HepG2 (cell line): ENCODE results near the gene SYNE1. TPM values are rescaled to one million over a fixed set of nuclear protein-coding genes. Genes with fewer than 3 reads are reported as not detected.

Experiments used
- ATAC-seq: fragments of 200-7000 bp; cut with Tn5 transposase; 3 replicates; pipeline ENCODE4 v1.9.1; 2020; ENCODE audit warnings: mild to moderate bottlenecking, moderate library complexity
- BruUV-seq: library from RNA; stranded (reverse); fragments of 400-500 nt; replicated peaks from 2 replicates; lab custom pipeline; 2021; lab: Mats Ljungman, UMichigan
- CTCF ChIA-PET: fragments of 300-600 bp; formaldehyde crosslinking; extraction: SDS; loops from one replicate; lab custom pipeline; 2021; ENCODE audit warnings: low total read pairs, inconsistent platforms, low intra/inter-chr PET ratio; lab: Yijun Ruan, JAX
- POLR2A ChIA-PET: fragments of 350-600 bp; sonication (Branson Sonifier 250); formaldehyde crosslinking; loops from one replicate; lab custom pipeline; 2020; ENCODE audit warnings: antibody characterized with exemption, inconsistent platforms; lab: Yijun Ruan, JAX
- DNase-seq: peaks from one replicate; pipeline ENCODE4 v3.0.0-alpha.2; 2015; ENCODE audit warnings: low spot score
- FAIRE-seq: peaks from 3 replicates; lab custom pipeline; 2011; peaks lifted over from hg19 to GRCh38; lab: Jason Lieb, UNC
- H2AFZ ChIP-seq: one replicate; pipeline ENCODE4 v1.6.1; 2011; ENCODE audit warnings: low read length, inconsistent platforms
- H3K27ac ChIP-seq: fragments of 300-600 bp; 3 replicates; pipeline ENCODE4 v1.8.0; 2011; ENCODE audit warnings: mixed run types, mild to moderate bottlenecking, mixed read lengths, low read length, inconsistent platforms; ENCODE audit not compliant: insufficient read depth; ENCODE audit errors: extremely low read length
- H3K27me3 ChIP-seq, 2 experiments: fragments of 200-600 bp in 1 of 2; 2 replicates in 1 of 2; 3 replicates in 1 of 2; pipeline versions ENCODE4 v1.6.0 to v1.8.0; 2011; ENCODE audit warnings: low read length in 2 of 2, mild to moderate bottlenecking in 2 of 2, moderate library complexity in 2 of 2, inconsistent platforms in 1 of 2; ENCODE audit not compliant: insufficient read depth in 2 of 2, control insufficient read depth in 1 of 2
- H3K36me3 ChIP-seq, 2 experiments: fragments of 200-600 bp in 1 of 2; replicated peaks in 1 of 2; 2 replicates in 1 of 2; 3 replicates in 1 of 2; pipeline versions ENCODE4 v1.5.1 to v1.8.0; 2011; ENCODE audit warnings: low read length in 2 of 2, inconsistent platforms in 1 of 2; ENCODE audit not compliant: insufficient read depth in 2 of 2, control insufficient read depth in 1 of 2
- H3K4me1 ChIP-seq: 2 replicates; pipeline ENCODE4 v1.5.1; 2012; ENCODE audit warnings: low read length, inconsistent platforms; ENCODE audit not compliant: insufficient read depth
- H3K4me2 ChIP-seq: 2 replicates; pipeline ENCODE4 v1.6.0; 2011; ENCODE audit warnings: low read depth, low read length, inconsistent platforms
- H3K4me3 ChIP-seq, 3 experiments: fragments of 200-600 bp in 1 of 3; sonication (generic), shearing (Covaris generic) in 1 of 3; replicated peaks in 1 of 3; 2 replicates each; pipeline ENCODE4 v1.5.1; 2011 to 2016; ENCODE audit warnings: low read length in 3 of 3, inconsistent platforms in 2 of 3, low read depth in 2 of 3, mild to moderate bottlenecking in 2 of 3, control low read depth in 1 of 3, mixed read lengths in 1 of 3; ENCODE audit not compliant: insufficient read depth in 1 of 3
- H3K79me2 ChIP-seq: one replicate; pipeline ENCODE4 v1.6.1; 2011; ENCODE audit warnings: low read length, inconsistent platforms; ENCODE audit not compliant: insufficient read depth
- H3K9ac ChIP-seq: 2 replicates; pipeline ENCODE4 v1.6.0; 2011; ENCODE audit warnings: mild to moderate bottlenecking, low read depth, low read length, inconsistent platforms; ENCODE audit not compliant: insufficient read depth
- H3K9me3 ChIP-seq: 2 replicates; pipeline ENCODE4 v1.5.1; 2012; ENCODE audit warnings: mild to moderate bottlenecking, low read length
- H4K20me1 ChIP-seq: 2 replicates; pipeline ENCODE4 v1.6.0; 2011; ENCODE audit warnings: inconsistent platforms, mild to moderate bottlenecking, low read length, moderate library complexity; ENCODE audit not compliant: insufficient read depth
- ATF1 ChIP-seq: IDR thresholded peaks from 2 replicates; pipeline ENCODE4 v1.6.1; 2016; ENCODE audit warnings: mild to moderate bottlenecking, control low read depth
- FOXC1 ChIP-seq: sonication (generic); formaldehyde crosslinking; IDR thresholded peaks from 2 replicates; pipeline ENCODE4 v1.8.0; 2022; ENCODE audit warnings: mild to moderate bottlenecking, missing genetic modification reagents, borderline replicate concordance
- HNF4G ChIP-seq, 2 experiments: sonication (generic) in 1 of 2; formaldehyde crosslinking in 1 of 2; IDR thresholded peaks; 2 replicates each; pipeline versions ENCODE4 v1.4.0 to v1.6.1; 2011 to 2020; ENCODE audit warnings: borderline replicate concordance in 2 of 2, low read depth in 2 of 2, mild to moderate bottlenecking in 2 of 2, low read length in 1 of 2, missing genetic modification reagents in 1 of 2, moderate library complexity in 1 of 2
- HOXA5 ChIP-seq: sonication (generic); formaldehyde crosslinking; IDR thresholded peaks from 2 replicates; pipeline ENCODE4 v1.4.0; 2020; ENCODE audit warnings: missing genetic modification reagents
- NR1H2 ChIP-seq: sonication (generic); formaldehyde crosslinking; IDR thresholded peaks from 2 replicates; pipeline ENCODE4 v1.8.1; 2022; ENCODE audit warnings: low read depth, missing genetic modification reagents, borderline replicate concordance
- RERE ChIP-seq: IDR thresholded peaks from 2 replicates; pipeline ENCODE4 v1.6.1; 2016; ENCODE audit warnings: low read depth, missing genetic modification reagents, missing compliant biosample characterization
- SRSF4 ChIP-seq: fragments of 200-400 bp; formaldehyde crosslinking; IDR thresholded peaks from one replicate; pipeline ENCODE4 v1.6.1; 2018; ENCODE audit warnings: mild to moderate bottlenecking, low read depth, low read length, moderate library complexity; ENCODE audit not compliant: poor library complexity, severe bottlenecking
- TBX2 ChIP-seq: sonication (generic); formaldehyde crosslinking; IDR thresholded peaks from 2 replicates; pipeline ENCODE4 v1.5.0; 2020; ENCODE audit warnings: missing genetic modification reagents, mild to moderate bottlenecking, borderline replicate concordance
- TFAP4 ChIP-seq: sonication (generic); IDR thresholded peaks from 2 replicates; pipeline ENCODE4 v1.6.1; 2016; ENCODE audit warnings: low read depth, borderline replicate concordance
- THAP11 ChIP-seq: IDR thresholded peaks from 2 replicates; pipeline ENCODE4 v1.6.1; 2016; ENCODE audit warnings: missing biosample characterization, missing genetic modification reagents
- TOE1 ChIP-seq: sonication (generic); formaldehyde crosslinking; IDR thresholded peaks from 2 replicates; pipeline ENCODE4 v1.4.0; 2020; ENCODE audit warnings: mild to moderate bottlenecking, missing genetic modification reagents
- ZNF205 ChIP-seq: IDR thresholded peaks from 2 replicates; pipeline ENCODE4 v1.6.1; 2018; ENCODE audit warnings: missing biosample characterization, missing genetic modification reagents
- ZUFSP ChIP-seq: sonication (generic); formaldehyde crosslinking; IDR thresholded peaks from 2 replicates; pipeline ENCODE4 v1.9.0; 2021; ENCODE audit warnings: missing genetic modification reagents, mild to moderate bottlenecking, borderline replicate concordance
- WGBS: methylation state at CpG from one replicate; pipeline ENCODE4 v1.1.6; 2017; ENCODE audit warnings: low lambda C conversion rate; 5-methylcytosine and 5-hydroxymethylcytosine counted together
- in situ Hi-C: cut with HindIII; loops from 2 replicates; pipeline ENCODE4 v1.10.0; 2017; ENCODE audit warnings: low pct_unique_long_range_greater_than_20kb; ENCODE audit not compliant: extremely low pct_ligation_motif_present
- intact Hi-C: fragments of 100-400 bp; cut with micrococcal nuclease; formaldehyde crosslinking; loops from one replicate; pipeline ENCODE4 v1.10.0; 2022; ENCODE audit not compliant: unreplicated experiment
- polyA plus RNA-seq, 8 experiments: library from polyadenylated mRNA; depleted of rRNA in 3 of 8; stranded (reverse) in 7 of 8; unstranded in 1 of 8; fragments of >200 nt; fragmentation: Illumina TruSeq in 4 of 8; extraction: Trizol in 4 of 8; gene quantifications; 2 replicates each; pipeline versions ENCODE4 v1.2.1 to v1.2.3, GENCODE V29; 2011 to 2016; ENCODE audit warnings: low read depth in 4 of 8, missing spikeins in 1 of 8, mixed read lengths in 1 of 8; ENCODE audit not compliant: insufficient read depth in 1 of 8
- total RNA-seq, 5 experiments: library from RNA; depleted of rRNA; stranded (reverse); fragments of >200 nt; fragmentation: Illumina TruSeq; extraction: Trizol; gene quantifications; 2 replicates each; pipeline ENCODE4 v1.2.3, GENCODE V29; 2016; ENCODE audit warnings: low read depth in 1 of 5

The SYNE1 gene
- total and polyA plus RNA-seq, 2 of the 13 experiments (the other 11 are each of a cell fraction or from before 2014, with no cell fraction given): 5.5 to 15.9 TPM

- TF ChIP-seq ZUFSP (CRISPR knock-in tag) (no peak), NR1H2 (CRISPR knock-in tag) (no peak), HNF4G (IDR thresholded peaks at IDR 0.05; ENCODE audit: borderline replicate concordance, low read depth, low read length) (no peak), HNF4G (CRISPR knock-in tag; IDR thresholded peaks at IDR 0.05; ENCODE audit: borderline replicate concordance, low read depth) (no peak), TBX2 (CRISPR knock-in tag) (no peak), TFAP4 (no peak)
Measured at GRCh38 chr6:152532556-152533422, 104.4 kb downstream of the SYNE1 start (continued).

GRCh38 chr6:152531659-152532058 lies 105.5 kb downstream of the SYNE1 start:
- intact Hi-C loops (no loop called here), in situ Hi-C loops (no loop called here)
- POLR2A ChIA-PET: no interaction called here
- Histone ChIP-seq H3K79me2 (no peaks in the 10 kb centered on the region), H3K27me3 (no peaks in the 10 kb centered on the region), H3K36me3 (no peaks in the 10 kb centered on the region), H2AFZ (no peak overlapping the region), H3K27ac (no peak overlapping the region), H3K4me1 (no peaks in the 10 kb centered on the region), H3K4me3 (no peak overlapping the region), H3K9ac (no peak overlapping the region), H3K9me3 (no peaks in the 10 kb centered on the region), H3K4me2 (no peak overlapping the region), H4K20me1 (no peaks in the 10 kb centered on the region)
- FAIRE-seq (no peak), DNase-seq (no peak), ATAC-seq (no peak)
- CTCF ChIA-PET: no interaction called here
- 2% methylated on average over 3 of the region's 3 CpGs for WGBS
- no TSS peak for BruUV-seq
- no peak for TF ChIP-seq THAP11 (CRISPR knock-in tag)
- TF ChIP-seq FOXC1 (CRISPR knock-in tag): no peak
- no peak for TF ChIP-seq HOXA5 (CRISPR knock-in tag)
- TF ChIP-seq ZNF205: no peak
- TF ChIP-seq TOE1 (CRISPR knock-in tag): no peak
- no peak for TF ChIP-seq RERE (CRISPR knock-in tag)
- TF ChIP-seq SRSF4: no peak
- TF ChIP-seq ATF1 (CRISPR knock-in tag): no peak
